ENCODE data around the gene E2F4.

The E2F4 gene

GRCh38 chr16:67235816-67236562 is 44.0 kb downstream of the E2F4 start:
- no peak for DNase-seq (ENCODE audit: low read depth)

DNA sequence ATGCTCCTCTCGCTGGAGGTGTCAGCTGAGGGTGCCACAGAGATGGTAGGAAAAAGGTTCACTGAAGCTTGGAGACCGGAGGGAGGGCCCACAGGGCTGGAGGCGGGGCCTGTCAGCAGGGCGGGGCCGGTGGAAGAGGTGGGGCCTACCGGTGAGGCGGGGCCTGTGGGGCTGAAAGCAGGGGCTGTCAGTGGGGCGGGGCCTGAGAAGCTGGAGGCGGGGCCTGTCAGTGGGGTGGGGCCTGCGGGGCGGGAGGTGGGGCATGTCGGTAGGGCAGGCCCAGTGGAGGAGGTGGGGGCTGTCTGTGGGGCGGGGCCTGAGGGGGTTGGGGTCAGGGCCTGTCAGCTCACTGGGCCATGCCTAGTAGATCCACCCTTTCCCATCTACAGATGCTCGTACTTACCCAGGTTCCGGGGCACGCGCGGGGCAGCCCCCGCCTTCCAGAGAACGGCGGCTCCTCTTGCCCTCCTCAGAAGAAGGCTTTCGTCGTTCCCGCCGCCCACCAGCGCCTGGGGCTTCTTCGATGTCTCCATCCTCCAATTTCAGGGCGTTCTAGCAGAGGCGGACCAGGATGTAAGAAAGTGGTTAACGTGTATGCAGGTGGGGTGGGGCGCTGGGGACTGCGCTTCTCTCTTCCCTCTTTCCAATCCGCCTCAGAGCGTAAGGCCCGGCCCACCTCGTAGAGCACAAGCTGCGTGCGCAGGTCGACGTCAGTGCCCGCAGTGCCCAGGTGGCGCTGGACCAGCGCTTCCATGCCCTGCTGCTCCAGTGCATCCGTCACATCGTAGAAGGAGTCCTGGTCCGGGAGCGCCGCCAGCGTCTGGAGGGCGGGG is 44.8 kb downstream of the E2F4 start:
- peak; percentile 40 for DNase-seq (ENCODE audit: low read depth)

DNA sequence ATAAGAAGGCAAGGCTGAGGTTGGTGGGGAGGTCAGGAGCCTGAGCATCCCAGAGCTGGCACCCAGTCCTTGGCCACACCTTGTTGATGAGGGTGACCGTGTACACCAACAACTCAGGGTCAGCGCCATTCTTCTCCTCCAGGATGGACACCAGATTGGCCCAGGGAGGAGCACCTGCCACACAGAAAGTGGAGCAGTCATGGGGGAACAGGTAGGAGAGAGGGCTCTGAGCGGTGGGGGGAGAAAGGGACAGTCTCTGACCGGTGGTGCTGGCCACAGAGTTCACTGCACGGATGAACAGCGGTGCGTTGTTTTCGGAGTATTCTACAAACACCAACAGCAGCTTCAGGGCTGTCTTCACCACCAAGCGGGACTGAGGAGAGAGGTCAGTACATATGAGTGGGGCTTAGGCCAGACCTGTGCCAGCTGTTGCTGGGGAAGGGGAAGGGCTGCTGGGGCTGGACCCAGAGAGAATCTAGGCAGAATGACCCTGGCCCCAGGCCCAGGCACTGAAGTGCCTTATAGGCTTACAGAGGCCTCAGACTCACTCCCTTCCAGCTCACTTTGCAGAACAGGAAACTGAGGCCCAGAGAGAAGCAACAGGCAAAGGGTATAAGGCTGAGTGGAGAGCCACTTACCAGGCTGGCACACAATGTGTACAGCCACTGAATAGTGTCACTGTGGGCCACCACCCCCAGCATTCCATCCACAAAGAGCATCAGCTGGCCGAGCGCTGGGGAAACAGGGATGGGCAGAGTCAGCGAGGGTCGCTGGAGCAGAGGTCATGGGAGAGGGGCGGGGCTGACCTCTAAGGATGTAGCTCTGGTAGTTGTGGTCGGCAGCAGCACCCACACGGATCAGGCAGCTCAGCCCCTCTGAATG is 45.7 kb downstream of the E2F4 start:
- DNase-seq (ENCODE audit: low read depth) = no peak

DNA sequence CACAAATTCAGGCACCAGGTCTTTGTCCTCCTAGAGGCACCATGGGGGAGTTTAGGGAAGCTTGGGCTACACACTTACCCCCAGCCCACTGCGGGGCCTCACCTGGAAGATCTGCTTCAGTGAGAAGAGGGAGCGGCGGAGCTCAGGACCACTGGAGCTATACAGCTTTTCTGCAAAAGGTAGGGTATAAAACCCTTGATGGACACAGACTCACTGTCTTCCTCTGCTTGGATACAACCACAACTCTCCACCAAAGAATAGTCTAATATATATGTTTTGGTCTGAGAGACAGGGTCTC is 46.3 kb downstream of the E2F4 start:
- DNase-seq (ENCODE audit: low read depth) = no peak

DNA sequence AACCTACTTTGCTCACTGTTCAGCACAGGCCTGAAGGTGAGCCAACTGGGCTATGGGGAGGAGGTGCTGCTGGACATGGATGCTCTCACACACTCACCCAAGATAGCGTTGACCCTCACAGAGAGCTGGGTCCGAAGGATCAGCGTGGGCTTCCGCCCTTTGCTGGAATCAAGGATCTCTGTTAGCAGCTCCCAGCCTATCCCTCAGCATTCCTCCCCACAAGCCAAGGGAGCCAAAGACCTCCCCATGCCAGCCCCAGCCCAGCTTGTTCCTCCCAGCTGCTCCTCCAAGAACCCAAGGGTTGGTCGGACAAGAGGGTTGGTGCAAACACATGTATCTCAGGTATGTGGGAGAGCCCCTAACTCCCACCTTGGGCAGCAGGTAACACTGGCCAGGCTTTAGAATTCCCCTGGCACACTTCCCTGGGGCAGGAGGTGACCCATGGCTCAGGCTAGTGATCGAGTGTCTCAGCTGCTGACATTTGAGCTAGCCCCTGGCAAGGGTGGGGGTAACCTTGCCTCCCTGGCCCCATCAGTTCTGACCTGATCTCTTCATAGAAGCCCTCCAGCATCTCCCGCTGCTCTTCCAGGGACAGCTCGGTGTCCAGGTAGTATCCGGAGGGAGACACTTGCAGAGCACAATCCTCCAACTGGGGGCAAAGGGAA is 47.0 kb downstream of the E2F4 start:
- DNase-seq (ENCODE audit: low read depth) = no peak

- DNase-seq (ENCODE audit: low read depth) = no peak
Measured at GRCh38 chr16:67240506-67240905, 48.6 kb downstream of the E2F4 start.

DNA sequence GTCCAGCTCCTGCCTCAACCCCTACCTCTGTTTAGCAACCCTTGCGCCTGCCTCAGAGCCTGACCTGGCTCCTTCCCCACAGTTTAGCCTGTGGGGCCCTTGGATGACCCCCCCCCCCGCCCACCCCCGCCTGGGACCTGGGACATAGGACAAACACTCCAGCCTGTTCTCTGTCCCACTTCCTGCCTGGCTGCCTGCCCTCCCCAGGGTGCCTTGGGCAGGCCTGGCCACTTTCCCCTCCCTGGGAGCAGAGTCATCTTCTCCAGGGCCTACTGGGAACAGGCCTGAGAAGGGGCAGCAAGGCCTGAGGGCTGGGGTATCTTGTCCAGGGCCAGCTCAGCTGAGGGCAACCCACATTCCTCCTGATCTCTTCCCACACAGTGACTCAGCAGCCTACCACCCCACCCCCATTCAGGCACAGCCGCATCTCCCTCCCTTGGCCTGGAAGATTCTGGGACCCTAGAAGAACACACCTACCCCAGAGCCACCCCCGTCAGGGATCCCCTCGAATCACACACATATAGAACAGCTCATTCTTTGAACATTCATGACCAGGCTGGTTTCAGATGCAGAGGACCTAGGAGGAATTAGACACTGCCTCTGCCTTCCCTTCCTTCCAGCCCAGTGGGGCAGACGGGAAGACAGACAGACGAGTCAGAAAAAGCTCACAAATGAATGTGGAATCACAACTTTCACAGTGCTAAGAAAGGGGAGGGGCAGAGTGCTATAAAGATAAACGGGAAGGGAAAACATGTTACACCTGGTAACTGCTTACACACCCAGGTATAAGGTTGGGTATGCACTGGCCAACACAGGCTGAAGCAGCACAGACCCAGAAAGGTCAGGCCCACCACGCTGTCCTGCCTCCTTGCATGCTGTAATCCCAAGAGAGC is 49.3 kb downstream of the E2F4 start:
- no peak for DNase-seq (ENCODE audit: low read depth)

DNA sequence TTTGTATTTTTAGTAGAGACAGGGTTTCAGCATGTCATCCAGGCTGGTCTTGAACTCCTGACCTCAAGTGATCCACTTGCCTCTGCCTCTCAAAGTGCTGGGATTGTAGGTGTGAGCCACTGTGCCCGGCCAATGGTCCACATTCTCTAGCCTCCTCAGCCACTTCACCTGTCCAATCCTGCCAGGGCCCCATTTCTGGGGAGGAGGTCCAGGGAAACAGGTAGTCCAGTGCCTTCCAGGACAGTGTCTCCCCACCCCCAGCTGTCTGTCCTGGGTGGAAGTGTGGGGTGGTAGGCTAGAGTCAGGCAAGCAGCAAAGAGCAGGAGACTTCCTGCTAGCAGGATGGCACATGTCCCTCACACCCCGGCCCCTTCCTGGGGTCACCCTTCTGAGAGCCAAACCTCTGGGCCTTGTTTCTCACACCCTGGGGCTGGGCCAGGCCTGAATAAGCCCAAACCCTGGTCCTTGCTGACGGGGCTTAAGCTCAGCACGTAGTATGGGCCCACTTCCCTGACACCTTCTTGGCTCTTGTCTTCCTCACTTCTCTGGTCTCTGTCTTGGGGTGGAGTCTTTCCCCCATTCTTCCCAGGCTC is 50.3 kb downstream of the E2F4 start:
- DNase-seq (ENCODE audit: low read depth) = no peak

DNA sequence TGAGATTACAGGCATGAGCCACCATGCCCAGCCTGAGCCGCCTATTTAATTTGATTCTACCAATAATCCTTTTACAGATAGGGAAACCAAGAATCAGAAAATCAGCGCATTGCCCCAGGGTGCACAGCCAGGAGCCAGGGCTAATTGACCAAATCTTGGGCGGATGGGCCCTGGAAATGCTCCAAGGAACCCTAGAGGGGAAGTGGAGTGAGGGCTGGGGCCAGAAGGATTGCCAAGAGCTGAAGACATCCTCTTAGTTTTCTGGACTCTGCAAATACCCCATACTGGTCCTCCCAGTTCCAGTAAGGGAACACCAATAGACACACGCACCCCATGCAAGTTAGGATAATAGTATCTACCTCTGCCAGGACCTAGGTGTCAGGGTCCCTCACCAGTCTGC is 51.5 kb downstream of the E2F4 start:
- no peak for DNase-seq (ENCODE audit: low read depth)

- DNase-seq (ENCODE audit: low read depth) = peak; percentile 71
Measured at GRCh38 chr16:67244387-67245185, 52.6 kb downstream of the E2F4 start.

DNA sequence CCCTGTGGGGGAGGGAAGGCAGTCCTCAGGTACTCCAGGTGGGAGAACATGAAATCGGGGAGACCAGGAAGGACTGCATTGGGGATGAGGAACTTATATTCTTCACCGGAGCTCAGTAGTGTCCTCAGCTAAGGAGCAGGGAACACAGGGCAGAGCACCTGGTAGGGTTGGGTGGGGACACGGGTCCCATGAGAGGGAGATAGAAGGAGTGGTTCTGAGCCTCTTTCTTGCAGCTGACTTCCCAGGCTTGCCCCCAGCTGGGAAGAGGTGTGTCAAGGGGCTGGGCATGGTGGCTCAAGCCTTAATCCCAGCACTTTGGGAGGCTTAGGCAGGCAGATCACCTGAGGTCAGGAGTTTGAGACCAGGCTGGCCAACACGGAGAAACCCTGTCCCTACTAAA is 53.2 kb downstream of the E2F4 start:
- DNase-seq (ENCODE audit: low read depth) = no peak

DNA sequence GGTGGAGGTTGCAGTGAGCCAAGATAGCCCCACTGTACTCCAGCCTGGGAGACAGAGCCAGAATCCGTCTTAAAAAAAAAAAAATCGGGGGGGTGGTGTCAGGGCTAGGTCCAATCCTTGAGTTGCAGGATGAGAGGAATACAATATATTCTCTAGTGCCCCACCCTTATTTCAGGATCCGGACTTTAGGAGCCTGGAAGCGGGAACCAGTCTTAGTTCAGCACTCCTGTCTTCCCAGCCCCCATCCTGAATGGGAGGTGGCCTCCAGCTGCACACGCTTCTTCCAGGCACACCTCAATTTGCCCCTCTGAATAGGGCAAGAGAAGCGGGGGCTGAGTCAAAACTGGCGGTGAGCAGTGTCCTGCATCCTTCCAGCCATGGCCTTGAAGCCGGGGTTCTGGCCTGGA is 53.7 kb downstream of the E2F4 start:
- no peak for DNase-seq (ENCODE audit: low read depth)

- peak; percentile 25 for DNase-seq (ENCODE audit: low read depth)
Measured at GRCh38 chr16:67246081-67246755, 54.3 kb downstream of the E2F4 start.

DNA sequence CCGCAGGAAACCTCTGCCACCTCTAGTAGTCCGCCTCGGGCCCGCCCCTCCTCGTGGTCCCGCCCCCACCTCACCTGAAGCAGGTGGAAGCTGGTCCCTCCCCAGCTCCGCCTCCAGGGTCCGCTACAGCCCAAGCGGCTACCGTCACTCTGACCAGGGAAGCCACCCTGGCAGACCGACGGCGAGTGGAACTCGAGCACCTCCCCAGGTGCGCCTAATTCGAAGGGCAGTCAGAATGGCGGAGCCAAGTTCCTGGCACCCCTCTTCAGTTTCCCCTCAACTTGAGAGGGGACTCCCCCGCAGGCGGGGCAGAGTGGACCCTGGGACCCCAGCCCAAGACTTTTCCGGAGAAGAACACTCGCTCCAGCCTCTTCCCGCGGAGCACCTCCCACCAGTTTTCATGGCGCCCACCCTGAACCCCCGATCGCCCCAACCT is 54.8 kb downstream of the E2F4 start:
- no peak for DNase-seq (ENCODE audit: low read depth)

GRCh38 chr16:67247192-67248072 is 55.5 kb downstream of the E2F4 start, which contains the start of gene FHOD1:
FHOD1 (minus strand) TSS chr16:67247481; CDS start chr16:67247410, 71 bp downstream.
- DNase-seq (ENCODE audit: low read depth) = peak; percentile 96

GRCh38 chr16:67248073-67248400 is 56.1 kb downstream of the E2F4 start:
- no peak for DNase-seq (ENCODE audit: low read depth)

Data from activated gamma-delta T cell treated with anti-CD3 and anti-CD28 coated beads, Interleukin-2, amount 50 U/mL, for 16 hours (primary cell).